Cerebellar nuclear complex (tissue), 1 donor: ENCODE results near the gene OR2K2.
"Not testable (repeated sequence)": the region's sequence is repeated elsewhere in the genome, so short reads cannot be mapped to it uniquely, and the experiment has no call there.

Experiments
- DNase-seq, 2 experiments: peaks; one replicate each; lab custom pipeline; 2025; lab: John Stamatoyannopoulos, UW

Gene OR2K2, protein sequence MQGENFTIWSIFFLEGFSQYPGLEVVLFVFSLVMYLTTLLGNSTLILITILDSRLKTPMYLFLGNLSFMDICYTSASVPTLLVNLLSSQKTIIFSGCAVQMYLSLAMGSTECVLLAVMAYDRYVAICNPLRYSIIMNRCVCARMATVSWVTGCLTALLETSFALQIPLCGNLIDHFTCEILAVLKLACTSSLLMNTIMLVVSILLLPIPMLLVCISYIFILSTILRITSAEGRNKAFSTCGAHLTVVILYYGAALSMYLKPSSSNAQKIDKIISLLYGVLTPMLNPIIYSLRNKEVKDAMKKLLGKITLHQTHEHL

DNA sequence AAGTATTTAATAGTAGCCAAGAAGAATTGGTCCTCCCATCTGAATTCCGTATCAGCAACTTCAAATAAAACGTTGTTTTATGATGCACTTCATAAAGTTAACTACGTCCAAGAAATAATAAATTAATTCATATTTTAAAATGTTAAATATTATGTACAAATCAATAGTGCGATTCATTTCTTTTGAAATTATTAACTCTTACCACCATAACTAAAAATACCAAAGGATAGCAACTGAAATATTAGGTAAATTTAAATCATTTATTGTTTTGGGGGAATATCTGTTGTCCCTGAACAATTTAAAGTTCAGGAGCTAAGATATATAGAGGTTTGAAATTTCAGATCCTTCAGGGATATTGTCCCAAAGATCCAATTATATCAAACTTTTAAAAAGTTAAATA is at the start of gene OR2K2:
TSS of gene OR2K2 (minus strand) at position 101 of the 400 bp plus-strand sequence. CDS start 1,791 bp downstream, outside the sequence.
- DNase-seq, result no peak

DNA sequence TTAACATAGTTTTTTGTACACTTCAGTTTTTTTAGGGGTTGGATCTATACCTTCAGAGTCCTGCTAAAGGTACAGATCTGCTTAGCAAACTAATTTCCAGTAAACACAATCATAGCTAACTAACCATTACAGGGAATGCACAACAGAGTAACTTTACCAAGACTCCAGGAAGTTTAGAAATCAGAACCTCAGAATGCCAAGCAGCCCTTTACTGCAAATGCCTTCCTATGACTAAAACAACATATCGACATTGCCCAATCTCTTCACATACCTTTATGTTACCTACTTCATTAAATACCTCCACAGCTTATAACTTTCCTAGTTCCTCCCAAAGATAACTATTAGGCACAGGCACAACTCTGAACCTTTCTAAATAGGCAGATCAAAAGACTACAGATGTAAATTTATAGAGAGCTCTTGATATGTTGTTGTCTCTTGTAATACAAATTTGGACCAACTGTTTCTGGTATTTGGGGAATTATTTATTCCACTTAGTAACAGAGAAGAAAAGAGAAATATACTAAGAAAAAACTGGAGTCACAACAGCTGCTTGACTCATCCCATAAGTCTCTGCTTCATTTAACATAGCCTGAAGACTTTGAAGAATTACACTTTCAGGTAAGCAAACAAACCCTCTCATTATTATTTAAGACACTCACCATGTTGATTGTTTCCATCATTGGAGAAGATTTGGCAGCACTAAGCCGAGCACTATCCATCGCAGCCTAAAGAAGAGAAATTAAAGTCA is 46.0 kb upstream of the OR2K2 start:
- no peak for DNase-seq

DNA sequence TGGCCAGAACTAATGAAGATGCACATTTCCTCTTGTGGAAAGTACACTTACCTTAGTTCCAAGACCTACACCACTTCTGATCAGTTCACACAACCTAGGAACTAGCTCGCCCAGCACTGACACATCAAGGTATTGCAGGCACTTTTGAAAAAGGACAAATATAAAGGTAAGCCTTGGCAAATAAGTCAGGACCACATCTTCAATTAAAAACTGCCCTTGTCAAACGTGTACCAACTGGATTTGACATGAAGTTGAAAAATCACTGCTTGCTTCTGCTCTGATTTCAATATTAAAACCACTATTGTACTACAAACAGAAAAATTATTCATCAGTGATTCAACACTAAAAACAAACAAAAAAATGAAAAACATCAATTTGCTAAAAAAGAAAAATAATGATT is 45.0 kb upstream of the OR2K2 start:
- no peak for DNase-seq

DNA sequence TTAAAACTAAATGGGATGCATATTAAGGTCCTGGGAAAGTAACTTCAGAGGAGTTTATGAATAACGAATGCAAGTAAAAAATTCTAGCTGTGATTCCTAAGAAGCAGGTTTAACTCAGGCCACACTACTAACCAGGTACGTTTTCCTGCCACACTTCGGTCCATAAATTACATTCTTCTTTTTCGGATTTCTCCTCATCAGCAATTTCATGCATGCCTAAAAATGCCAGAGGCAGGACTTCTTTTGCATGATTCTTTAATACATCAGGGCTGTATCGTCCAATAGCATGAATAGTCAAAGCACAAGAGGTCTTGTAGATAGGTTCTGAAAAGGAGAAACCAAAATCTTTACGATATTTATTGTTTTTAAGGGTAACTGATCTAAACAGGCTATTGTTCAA is 42.3 kb upstream of the OR2K2 start:
- DNase-seq, result no peak

DNA sequence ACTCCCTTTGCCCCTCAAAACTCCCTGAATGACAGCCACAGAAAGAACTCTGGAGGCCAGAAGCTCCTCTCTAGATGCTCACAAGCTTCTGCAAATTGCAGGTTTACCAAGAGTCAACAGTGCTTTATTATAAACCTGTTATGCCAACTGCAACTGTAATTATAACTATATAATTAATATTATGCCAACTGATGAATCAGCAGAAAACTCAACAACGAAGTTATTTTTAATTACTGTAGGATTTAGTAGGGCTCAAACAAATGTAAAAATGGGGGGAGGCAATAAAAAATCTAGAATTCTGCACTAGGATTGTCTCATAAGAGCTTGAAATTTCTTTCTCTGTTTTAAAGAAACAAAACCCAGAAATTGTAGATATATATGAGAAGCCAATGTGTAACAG is 37.0 kb upstream of the OR2K2 start:
- no peak for DNase-seq

DNA sequence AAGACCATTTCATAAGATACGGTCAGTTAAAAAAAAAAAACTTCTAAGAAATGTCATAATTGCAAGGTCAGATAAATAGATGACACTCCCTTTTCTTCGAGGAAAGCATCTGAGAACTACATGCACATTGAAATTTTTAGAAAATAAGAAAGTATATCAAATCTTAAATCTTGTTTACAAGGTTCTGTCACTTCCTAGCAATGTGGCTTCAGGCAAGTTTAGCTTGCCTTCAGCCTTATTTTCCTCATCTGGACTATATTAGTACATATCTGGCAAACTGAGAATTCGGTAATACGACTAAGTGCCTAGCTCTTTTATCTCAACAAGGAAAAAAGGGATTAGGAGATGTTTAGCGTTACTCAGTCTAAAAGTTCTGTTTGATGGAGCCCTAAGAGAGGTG is 32.5 kb upstream of the OR2K2 start:
- DNase-seq, result no peak

DNA sequence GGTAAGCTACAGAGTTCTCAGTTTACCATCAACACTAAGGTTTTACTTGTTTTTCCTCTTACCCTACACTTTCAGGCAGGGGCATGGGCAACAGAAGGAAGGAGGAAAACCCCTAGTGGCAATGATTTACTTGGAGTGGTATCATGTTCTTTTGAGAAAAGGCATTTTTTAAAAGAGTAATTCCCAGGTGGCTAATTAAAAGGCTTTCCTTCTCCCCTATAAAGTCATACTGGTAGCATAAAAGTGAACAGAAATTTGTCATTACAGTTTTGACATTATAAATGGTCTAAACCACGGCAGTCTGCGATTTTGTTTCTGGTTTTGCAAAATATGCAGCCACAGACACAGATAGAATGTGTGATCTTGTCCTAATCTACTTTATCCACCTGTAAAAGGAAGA is 30.9 kb upstream of the OR2K2 start:
- no peak for DNase-seq

DNA sequence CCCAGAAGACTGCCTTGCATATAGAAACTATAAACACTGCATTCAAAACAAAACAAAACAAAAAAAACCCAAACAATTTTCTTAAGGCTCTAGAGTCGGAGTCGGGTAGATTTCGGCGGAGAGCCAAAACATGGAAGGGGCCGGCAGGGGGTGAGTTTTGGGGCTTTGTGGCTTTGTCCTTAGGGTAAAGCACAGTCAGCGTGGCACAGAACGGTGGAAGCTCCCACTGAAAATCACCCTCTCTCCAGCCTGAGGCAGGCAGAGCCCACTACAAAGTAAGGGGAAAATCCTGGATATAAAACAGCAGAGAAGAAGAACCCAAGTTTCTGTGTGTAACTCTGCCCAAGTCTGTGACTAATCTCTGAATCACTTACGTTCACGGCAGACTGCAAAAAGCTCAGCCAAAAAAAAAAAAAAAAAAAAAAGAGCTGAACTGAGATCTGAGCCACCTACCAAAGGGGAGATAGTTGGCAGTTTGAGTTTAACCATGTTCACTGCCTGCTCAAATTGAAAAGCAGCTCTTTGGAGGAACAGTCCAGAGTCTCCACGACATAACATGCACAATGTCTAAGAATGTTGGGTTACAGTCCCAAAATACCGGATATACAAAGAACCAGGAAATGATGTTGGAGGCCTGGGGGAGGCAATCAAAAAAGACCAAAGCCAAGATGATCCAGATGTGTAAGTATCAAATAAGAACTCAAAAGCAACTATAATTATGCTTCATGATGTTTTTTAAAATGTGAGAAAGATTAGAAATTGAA is 26.6 kb upstream of the OR2K2 start:
- DNase-seq, result no peak

DNA sequence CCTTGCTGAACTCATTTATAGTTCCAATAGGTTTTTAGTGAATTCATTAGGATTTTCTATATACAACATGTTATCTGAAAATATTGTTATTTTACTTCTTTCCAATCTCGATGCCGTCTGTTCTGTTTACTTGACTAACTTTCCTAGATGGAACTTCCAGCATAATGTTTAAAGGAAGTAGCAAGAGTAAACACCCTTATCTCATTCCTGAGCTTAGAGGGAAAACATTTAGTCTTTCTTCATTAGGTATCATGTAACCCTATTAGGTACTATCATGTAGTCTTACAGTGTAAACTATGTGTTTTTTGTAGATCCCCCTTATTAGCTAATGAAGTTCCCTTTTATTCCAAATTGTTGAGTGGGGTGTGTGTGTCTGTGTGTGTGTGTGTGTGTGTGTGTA is 22.5 kb upstream of the OR2K2 start:
- no peak for DNase-seq

DNA sequence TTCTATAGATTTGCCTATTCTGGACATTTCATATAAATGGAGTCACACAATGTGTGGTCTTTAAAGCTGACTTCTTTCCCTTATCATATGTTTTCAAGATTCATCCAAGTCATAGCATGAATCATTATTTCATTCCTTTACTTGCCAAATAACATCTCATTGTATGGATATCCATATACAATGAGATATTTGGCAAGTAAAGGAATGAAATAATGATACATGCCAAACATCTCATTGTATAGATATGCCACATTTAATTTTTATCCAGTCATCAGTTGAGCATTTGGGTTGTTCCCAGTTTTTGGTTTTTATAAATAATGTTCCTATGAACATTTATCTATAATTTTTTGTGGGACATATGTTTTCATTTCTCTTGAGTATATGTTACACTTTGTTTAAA is 20.5 kb upstream of the OR2K2 start:
- DNase-seq, result no peak

DNA sequence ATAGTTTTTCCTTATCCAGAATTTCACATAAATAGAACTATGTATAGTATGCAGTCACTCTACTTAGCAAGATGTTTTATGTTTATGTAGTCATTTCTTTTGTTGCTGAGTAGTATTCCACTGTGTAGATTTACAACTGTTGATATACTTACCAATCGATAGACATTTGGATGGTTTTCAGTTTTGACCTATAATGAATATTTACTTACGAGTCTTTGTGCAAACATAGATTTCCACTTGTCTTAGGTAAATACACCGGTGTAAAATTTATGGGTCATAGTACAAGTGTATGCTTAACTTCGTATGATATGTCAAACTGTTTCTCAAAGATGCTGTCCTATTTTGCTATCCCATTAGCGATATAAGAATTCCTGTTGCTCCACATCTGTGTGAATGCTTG is 19.7 kb upstream of the OR2K2 start:
- DNase-seq, result no peak

DNA sequence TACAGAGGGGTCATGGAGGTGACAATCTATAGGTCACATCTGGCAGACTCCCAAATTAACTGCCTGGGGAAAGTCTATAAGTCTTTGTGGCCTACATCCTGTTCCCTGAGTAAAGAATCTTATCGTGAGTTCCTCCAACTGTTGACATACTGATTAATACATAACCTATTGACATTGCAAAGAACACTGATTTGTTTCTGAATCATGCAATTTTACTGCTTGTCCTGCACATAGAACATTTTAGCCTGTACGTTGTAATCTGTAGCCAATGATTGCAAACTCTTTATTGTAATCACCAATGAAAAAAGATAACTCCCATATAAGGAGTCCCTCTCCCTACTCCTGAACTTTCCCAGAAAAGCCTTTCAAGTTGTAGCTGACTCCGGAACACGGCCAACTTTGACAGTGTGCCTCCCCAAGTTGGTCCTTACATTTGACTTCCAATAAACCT is 18.8 kb upstream of the OR2K2 start:
- DNase-seq, result no peak

DNA sequence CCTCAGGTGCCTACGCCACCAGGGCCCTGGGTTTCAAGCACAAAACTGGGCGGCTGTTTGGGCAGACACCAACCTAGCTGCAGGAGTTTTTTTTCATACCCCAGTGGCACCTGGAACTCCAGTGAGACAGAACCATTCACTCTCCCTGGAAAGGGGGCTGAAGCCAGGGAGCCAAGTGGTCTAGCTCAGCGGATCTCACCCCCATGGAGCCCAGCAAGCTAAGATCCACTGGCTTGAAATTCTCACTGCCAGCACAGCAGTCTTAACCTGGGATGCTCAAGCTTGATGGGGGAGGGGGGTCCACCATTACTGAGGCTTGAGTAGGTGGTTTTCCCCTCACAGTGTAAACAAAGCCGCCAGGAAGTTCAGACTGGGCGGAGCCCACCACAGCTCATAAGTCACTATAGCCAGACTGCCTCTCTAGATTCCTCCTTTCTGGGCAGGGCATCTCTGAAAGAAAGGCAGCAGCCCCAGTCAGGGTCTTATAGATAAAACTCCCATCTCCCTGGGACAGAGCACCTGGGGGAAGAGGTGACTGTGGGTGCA is 4.4 kb upstream of the OR2K2 start:
- DNase-seq, result not testable (repeated sequence)

DNA sequence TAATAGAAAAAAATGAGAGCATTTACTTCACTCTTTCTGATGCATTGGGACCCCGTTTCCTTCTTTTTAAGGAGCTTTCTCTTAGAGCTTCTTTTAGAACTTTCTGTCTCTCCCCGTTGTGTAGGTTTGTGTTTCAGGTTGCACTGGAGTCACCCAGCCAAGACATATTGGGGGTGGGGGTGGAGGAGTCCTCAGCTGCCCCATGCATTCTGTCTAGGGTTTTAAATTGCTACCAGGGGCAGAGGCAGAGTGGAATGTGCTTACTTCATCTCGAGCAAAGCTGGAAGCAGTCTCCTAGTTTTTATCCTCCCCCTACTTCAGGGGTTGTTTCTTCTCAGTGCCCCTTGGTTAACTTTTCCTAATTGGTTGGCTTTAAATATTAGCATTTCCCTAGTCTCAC is 9.4 kb downstream of the OR2K2 start:
- DNase-seq, result no peak

DNA sequence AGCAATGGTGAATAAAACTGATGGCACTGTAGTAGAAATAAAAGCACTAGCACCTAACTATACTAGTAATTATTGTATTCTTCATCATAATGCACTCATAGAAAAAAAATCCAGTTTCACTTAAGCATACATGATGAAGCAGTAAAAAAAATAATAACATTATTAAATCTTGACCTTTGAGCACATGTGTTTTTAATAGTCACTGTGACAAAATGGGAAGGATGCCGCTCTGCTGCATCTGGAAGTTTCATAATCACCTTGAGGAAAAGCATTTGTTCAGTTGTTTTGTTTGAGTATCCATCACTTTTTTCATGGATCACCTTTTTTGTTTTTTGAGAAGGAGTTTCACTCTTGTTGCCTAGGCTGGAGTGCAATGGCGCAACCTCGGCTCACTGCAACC is 13.2 kb downstream of the OR2K2 start:
- no peak for DNase-seq

DNA sequence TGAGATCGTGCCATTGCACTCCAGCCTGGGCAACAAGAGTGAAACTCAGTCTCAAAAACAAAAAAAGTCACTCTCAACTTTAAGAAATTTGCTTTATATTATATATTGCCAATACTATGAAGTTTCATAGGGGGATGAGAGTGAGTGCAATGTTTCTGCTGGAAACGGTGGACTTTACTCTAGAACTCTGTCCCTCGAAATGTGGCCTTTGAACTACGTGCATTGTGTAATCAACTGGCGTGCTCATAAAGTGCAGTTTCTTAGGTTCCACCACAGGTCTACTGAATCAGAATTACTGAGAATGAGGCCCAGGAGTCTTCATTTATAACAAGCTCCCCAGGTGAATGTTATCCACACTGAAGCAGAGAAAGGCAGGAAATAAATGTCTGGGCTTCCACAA is 24.1 kb downstream of the OR2K2 start:
- no peak for DNase-seq

DNA sequence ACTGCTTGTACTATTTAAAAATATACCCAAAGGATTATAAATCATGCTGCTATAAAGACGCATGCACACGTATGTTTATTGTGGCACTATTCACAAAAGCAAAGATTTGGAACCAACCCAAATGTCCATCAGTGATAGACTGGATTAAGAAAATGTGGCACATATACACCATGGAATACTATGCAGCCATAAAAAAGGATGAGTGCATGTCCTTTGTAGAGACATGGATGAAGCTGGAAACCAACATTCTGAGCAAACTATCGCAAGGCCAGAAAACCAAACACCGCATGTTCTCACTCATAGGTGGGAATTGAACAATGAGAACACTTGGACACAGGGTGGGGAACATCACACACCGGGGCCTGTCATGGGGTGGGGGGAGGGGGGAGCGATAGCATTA is 26.0 kb downstream of the OR2K2 start:
- not testable (repeated sequence) for DNase-seq

DNA sequence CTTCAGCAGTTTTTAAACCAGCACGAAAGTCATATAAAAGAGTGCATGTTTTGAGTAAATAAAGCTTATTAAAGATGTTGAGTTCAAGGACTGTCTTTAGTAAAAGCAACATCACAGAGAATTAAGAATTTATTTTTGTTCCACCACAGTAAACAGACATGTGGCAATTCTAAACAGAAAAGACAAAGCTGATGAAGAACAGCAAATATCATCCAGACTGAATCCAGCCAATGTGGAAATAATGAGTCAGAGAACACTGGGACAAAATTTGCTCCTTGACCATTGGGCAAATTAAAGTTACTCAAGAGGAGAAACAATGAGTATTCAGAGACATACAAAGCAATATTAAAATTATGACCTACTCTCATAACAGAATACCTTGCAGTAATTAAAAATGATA is 28.8 kb downstream of the OR2K2 start:
- DNase-seq, result no peak

DNA sequence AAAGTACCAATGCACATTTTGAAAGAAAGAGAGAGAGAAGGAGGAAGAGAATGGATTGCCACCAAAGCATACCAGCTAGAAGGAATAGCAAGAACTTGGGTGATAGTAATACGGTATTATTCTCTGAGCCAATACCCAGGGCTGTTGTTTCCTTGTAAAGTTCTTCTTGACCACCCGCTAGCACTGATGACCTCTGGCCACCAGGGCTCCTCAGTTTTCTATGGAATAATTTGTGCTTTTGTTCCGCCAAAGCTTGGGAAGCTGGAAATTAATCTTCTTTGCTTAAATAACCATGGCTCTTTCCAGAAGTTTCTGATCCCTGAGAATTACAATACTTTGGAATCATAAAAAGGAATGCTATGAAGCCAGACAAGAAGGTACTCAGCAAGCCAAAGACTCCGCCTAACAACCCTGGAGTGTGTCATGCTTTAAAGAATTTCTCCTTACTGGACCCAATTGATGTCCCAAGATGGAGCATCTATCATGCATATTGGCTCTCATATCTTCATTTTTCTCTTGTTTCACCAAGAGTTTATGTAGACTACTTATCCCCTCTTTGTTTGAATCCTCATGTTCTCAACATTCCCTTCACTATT is 29.8 kb downstream of the OR2K2 start:
- DNase-seq, result no peak

DNA sequence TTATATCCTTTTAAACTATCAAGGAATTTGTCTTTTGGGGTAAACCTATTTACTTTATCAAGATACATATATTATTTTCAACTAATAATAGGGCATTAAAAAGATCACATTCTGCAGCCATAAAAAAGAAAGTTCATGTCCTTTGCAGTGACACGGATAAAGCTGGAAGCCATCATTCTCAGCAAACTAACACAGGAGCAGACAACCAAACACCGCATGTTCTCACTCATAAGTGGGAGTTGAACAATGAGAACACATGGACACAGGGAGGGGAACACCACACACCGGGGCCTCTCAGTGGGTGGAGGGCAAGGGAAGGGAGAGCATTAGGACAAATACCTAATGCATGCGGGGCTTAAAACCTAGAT is 30.4 kb downstream of the OR2K2 start:
- not testable (repeated sequence) for DNase-seq

DNA sequence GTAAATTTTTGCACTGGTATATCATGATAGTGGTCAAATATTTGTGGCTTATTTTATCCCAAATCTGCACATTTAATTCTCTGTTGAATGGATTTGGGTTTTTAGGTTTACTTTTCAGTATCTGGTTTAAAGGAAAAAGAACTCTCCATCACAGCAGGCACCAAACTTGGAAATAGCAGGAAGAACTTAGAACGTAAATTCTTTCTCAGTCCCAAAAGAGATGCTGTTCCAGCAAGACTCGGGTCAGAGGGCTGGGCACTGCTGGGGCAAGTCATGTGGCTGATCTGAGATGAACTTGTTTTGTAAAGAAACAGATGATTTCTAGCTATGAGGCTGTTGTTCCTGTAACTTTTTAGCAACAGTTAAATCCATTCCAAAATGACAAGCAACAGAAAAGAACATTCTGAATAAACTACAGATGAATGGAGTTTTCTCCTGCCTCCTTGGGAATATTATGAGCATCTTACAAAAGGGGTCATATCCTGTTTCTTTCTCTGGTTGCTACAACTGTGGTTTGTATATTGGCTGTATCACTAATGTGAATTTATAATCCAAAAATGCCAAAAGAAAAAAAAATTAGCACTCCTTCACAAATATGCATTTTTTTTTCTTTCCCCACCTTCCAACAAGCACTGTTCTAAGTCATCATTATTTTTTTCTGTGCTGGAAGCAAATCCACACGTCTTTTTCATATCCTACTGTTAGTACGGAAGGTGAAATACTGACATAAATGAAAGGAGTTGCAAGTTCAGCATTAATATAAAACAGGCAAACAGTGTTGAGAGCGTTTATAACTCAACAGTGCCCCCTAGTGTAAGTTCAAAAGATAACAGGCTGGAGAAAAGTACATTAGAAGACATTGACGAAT is 31.1 kb downstream of the OR2K2 start:
- no peak for DNase-seq
